AG09319 (cell line): ENCODE data around the gene PPP2R5A.

Experiments used
- DNase-seq: peaks from one replicate; pipeline ENCODE4 v3.0.0-alpha.2; 2010; ENCODE audit warnings: low read depth; ENCODE audit errors: extremely low read depth
- TF ChIP-seq, protein P1 (sequence below): IDR thresholded peaks from 2 replicates; pipeline ENCODE4 v1.5.1; 2011; ENCODE audit warnings: low read depth, mild to moderate bottlenecking, inconsistent platforms, low read length, moderate library complexity

PPP2R5A gene

DNA sequence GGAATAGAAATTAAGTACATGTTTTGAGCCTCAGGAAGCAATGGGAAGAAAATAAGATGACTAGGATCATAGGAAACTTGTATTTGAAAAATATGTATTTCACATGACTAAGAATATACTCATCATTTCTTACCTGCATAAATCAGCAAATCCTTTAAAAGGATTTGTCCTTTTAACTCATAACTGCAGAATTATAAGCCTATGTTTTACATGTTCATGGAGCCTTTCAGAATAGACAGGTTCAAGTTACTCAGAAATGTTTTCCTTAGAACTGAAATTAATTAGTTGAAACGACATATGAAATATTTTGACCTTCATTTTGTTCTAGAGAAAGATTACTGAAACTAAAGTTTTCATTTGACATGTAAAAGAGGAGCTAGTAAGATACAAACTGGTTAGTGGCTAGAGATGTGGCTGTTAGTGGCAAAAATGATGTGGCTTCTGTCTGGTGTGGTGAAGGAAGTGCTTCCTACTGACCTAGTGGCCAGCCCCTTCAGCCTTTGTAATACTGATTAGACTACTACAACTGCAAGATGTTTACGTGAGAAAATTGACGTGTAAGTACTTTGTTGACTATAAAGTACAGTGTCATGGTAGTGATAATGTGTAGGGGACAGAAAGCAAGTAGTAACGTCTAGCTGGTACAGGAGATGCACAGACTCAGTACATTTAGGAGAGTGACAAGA, 74.7 kb downstream of the PPP2R5A start:
- TF ChIP-seq, protein P1, sequence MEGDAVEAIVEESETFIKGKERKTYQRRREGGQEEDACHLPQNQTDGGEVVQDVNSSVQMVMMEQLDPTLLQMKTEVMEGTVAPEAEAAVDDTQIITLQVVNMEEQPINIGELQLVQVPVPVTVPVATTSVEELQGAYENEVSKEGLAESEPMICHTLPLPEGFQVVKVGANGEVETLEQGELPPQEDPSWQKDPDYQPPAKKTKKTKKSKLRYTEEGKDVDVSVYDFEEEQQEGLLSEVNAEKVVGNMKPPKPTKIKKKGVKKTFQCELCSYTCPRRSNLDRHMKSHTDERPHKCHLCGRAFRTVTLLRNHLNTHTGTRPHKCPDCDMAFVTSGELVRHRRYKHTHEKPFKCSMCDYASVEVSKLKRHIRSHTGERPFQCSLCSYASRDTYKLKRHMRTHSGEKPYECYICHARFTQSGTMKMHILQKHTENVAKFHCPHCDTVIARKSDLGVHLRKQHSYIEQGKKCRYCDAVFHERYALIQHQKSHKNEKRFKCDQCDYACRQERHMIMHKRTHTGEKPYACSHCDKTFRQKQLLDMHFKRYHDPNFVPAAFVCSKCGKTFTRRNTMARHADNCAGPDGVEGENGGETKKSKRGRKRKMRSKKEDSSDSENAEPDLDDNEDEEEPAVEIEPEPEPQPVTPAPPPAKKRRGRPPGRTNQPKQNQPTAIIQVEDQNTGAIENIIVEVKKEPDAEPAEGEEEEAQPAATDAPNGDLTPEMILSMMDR: no peak
- DNase-seq: no peak

GRCh38 chr1:212364985-212365384, 79.8 kb downstream of the PPP2R5A start:
- no peak for DNase-seq
- TF ChIP-seq, protein P1: no peak

GRCh38 chr1:212366901-212367300, 81.7 kb downstream of the PPP2R5A start:
- TF ChIP-seq, protein P1: no peak
- no peak for DNase-seq

- TF ChIP-seq, protein P1: no peak
- DNase-seq: no peak
Observed at GRCh38 chr1:212367474-212368072, 82.4 kb downstream of the PPP2R5A start.

DNA sequence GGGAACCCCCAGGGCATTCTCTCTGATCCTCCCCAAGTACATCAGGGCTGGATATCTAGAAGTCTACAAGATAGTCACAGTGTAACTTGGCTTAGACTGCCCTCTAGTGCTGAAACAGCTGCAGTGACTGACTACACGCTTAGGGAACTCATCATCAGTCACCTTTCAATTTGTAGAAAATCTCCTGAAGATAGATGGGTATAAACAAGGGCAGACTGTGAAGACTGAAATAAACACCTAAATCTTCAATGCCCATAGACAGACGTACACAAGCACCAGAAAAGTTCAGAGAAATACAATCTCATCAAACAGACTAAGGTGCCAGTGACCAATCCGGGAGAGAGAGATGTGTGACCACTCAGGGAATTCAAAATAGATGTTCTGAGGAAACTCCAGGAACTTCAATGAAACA, 82.9 kb downstream of the PPP2R5A start:
- peak; percentile 49 for DNase-seq
- TF ChIP-seq, protein P1: peak; percentile 95

- DNase-seq: no peak
- TF ChIP-seq, protein P1: no peak
Observed at GRCh38 chr1:212375986-212376385, 90.8 kb downstream of the PPP2R5A start.

DNA sequence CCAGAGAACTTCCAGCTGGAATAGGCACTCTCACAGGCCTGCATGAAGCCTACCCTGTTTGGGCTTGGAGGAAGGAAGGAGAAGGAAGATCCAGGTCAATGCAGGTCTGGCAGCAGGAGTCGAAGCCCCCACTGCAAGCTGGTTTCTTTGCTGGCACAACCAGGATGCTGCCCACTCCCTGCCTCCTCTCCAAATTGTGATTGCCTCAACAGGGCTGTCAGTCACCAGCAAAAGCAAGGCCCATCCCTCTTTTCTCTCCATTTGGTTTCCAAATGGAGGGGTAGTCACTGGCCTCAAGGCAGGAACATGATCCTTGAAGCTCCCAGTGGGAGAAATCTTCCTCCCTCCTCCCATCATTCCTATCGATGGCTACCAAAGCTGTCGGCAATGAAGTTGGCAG, 92.4 kb downstream of the PPP2R5A start:
- TF ChIP-seq, protein P1: no peak
- DNase-seq: no peak
